WTC11 (cell line): Measurements from ENCODE around the gene SREBF1. TPM values are rescaled to one million over a fixed set of nuclear protein-coding genes. Genes with fewer than 3 reads are reported as not detected.

Experiments used
- ATAC-seq: fragments of 200-7000 bp; cut with Tn5 transposase; 2 replicates; pipeline ENCODE4 v1.10.0; 2021; ENCODE audit warnings: mild to moderate bottlenecking, moderate library complexity
- CTCF ChIA-PET: fragments of 300-600 bp; sonication (Branson Sonifier 250); formaldehyde crosslinking; loops from one replicate; lab custom pipeline; 2021; ENCODE audit warnings: antibody characterized with exemption; lab: Charles Lee
- POLR2A ChIA-PET: fragments of 350-600 bp; sonication (Branson Sonifier 250); formaldehyde crosslinking; loops from one replicate; lab custom pipeline; 2021; ENCODE audit warnings: antibody characterized with exemption; lab: Charles Lee
- DNase-seq: peaks from one replicate; pipeline ENCODE4 v3.0.0; 2021; ENCODE audit warnings: low spot score
- H3K27ac Mint-ChIP-seq: 2 replicates; pipeline ENCODE4 v1.8.0; 2021; ENCODE audit warnings: mixed read lengths
- H3K27me3 Mint-ChIP-seq: 2 replicates; pipeline ENCODE4 v1.8.0; 2021; ENCODE audit warnings: low read depth, mild to moderate bottlenecking, moderate library complexity, mixed read lengths
- H3K36me3 Mint-ChIP-seq: 2 replicates; pipeline ENCODE4 v1.8.0; 2021; ENCODE audit warnings: mixed read lengths
- H3K4me1 Mint-ChIP-seq: 2 replicates; pipeline ENCODE4 v1.8.0; 2022; ENCODE audit warnings: mixed read lengths
- H3K4me3 Mint-ChIP-seq: 2 replicates; pipeline ENCODE4 v1.8.0; 2021; ENCODE audit warnings: mild to moderate bottlenecking, moderate library complexity, mixed read lengths
- H3K9me3 Mint-ChIP-seq: 2 replicates; pipeline ENCODE4 v1.8.0; 2021; ENCODE audit warnings: mixed read lengths
- ATF3 ChIP-seq: sonication (generic); formaldehyde crosslinking; conservative IDR thresholded peaks from 2 replicates; pipeline ENCODE4 v1.8.1; 2022; ENCODE audit warnings: mild to moderate bottlenecking, missing genetic modification reagents
- E2F1 ChIP-seq: sonication (generic); formaldehyde crosslinking; IDR thresholded peaks from 2 replicates; pipeline ENCODE4 v1.8.0; 2022; ENCODE audit warnings: mild to moderate bottlenecking, missing genetic modification reagents
- FOXP1 ChIP-seq: sonication (generic); formaldehyde crosslinking; IDR thresholded peaks from 2 replicates; pipeline ENCODE4 v1.8.0; 2022; ENCODE audit warnings: missing genetic modification reagents, mild to moderate bottlenecking, moderate library complexity, borderline replicate concordance
- GTF2I ChIP-seq: fragments of 250-450 bp; sonication (Bioruptor Pico); conservative IDR thresholded peaks from 2 replicates; pipeline ENCODE4 v1.4.0; 2021; ENCODE audit warnings: mild to moderate bottlenecking
- IRF2 ChIP-seq: sonication (generic); formaldehyde crosslinking; IDR thresholded peaks from 2 replicates; pipeline ENCODE4 v1.8.0; 2022; ENCODE audit warnings: low read depth, missing genetic modification reagents, borderline replicate concordance
- JUN ChIP-seq: sonication (generic); formaldehyde crosslinking; IDR thresholded peaks from 2 replicates; pipeline ENCODE4 v1.8.0; 2023; ENCODE audit warnings: mild to moderate bottlenecking, missing genetic modification reagents
- MLX ChIP-seq: sonication (generic); formaldehyde crosslinking; IDR thresholded peaks from 2 replicates; pipeline ENCODE4 v1.8.1; 2023; ENCODE audit warnings: mild to moderate bottlenecking, missing genetic modification reagents, moderate library complexity
- MYBL2 ChIP-seq: sonication (generic); formaldehyde crosslinking; IDR thresholded peaks from 2 replicates; pipeline ENCODE4 v1.8.1; 2023; ENCODE audit warnings: mild to moderate bottlenecking, moderate library complexity, missing genetic modification reagents
- NR1H2 ChIP-seq: sonication (generic); formaldehyde crosslinking; IDR thresholded peaks from 2 replicates; pipeline ENCODE4 v1.9.0; 2021; ENCODE audit warnings: mild to moderate bottlenecking, moderate library complexity, missing genetic modification reagents
- OVOL2 ChIP-seq: fragments of 250-450 bp; sonication (Bioruptor Pico); IDR thresholded peaks from 2 replicates; pipeline ENCODE4 v1.9.0; 2021; ENCODE audit warnings: mild to moderate bottlenecking, borderline replicate concordance
- PRRX2 ChIP-seq: fragments of 250-450 bp; sonication (Bioruptor Pico); IDR thresholded peaks from 2 replicates; pipeline ENCODE4 v1.8.0; 2021; ENCODE audit warnings: mild to moderate bottlenecking
- RELA ChIP-seq: sonication (generic); formaldehyde crosslinking; IDR thresholded peaks from 2 replicates; pipeline ENCODE4 v1.8.1; 2022; ENCODE audit warnings: missing genetic modification reagents, mild to moderate bottlenecking, borderline replicate concordance
- SMAD3 ChIP-seq: sonication (generic); formaldehyde crosslinking; IDR thresholded peaks from 2 replicates; pipeline ENCODE4 v1.8.0; 2022; ENCODE audit warnings: missing genetic modification reagents, mild to moderate bottlenecking, borderline replicate concordance
- SOX15 ChIP-seq: fragments of 250-450 bp; sonication (Bioruptor Pico); IDR thresholded peaks from 2 replicates; pipeline ENCODE4 v1.9.0; 2021; ENCODE audit warnings: mild to moderate bottlenecking
- SP1 ChIP-seq: sonication (generic); formaldehyde crosslinking; conservative IDR thresholded peaks from 2 replicates; pipeline ENCODE4 v1.8.1; 2022; ENCODE audit warnings: missing genetic modification reagents
- TEAD4 ChIP-seq: sonication (generic); formaldehyde crosslinking; IDR thresholded peaks from 2 replicates; pipeline ENCODE4 v1.8.0; 2022; ENCODE audit warnings: mild to moderate bottlenecking, missing genetic modification reagents
- USF1 ChIP-seq: sonication (generic); formaldehyde crosslinking; IDR thresholded peaks from 2 replicates; pipeline ENCODE4 v1.8.0; 2022; ENCODE audit warnings: mild to moderate bottlenecking, missing genetic modification reagents
- ZBTB43 ChIP-seq: sonication (generic); formaldehyde crosslinking; IDR thresholded peaks from 2 replicates; pipeline ENCODE4 v1.8.1; 2023; ENCODE audit warnings: mild to moderate bottlenecking, missing genetic modification reagents
- ZNF138 ChIP-seq: sonication (generic); formaldehyde crosslinking; conservative IDR thresholded peaks from 2 replicates; pipeline ENCODE4 v1.8.1; 2022; ENCODE audit warnings: mild to moderate bottlenecking, moderate library complexity, missing genetic modification reagents
- ZNF416 ChIP-seq: fragments of 250-450 bp; sonication (Bioruptor Pico); IDR thresholded peaks from 2 replicates; pipeline ENCODE4 v1.9.0; 2021; ENCODE audit warnings: mild to moderate bottlenecking, inconsistent platforms
- total RNA-seq: library from RNA; stranded (reverse); gene quantifications from 3 replicates; pipeline ENCODE4 v1.2.3, GENCODE V29; 2021

Gene SREBF1
- total RNA-seq, 1 experiment from 2014 or later: 93.7 TPM

GRCh38 chr17:17822616-17823015 lies 14.2 kb downstream of the SREBF1 start:
- Mint-ChIP-seq H3K4me3 (no peak overlapping the region), H3K4me1 (peaks cover 74% of the 10 kb centered on the region), H3K27me3 (no peaks in the 10 kb centered on the region), H3K9me3 (no peaks in the 10 kb centered on the region), H3K36me3 (peaks cover 12% of the 10 kb centered on the region), H3K27ac (no peak overlapping the region)
- CTCF ChIA-PET: interaction anchor here (1.2 to 1.5 kb wide), 4 partner anchors 10 to 97 kb away, joined by 4 to 8 read pairs (median 5); partner anchors contain the start of gene SREBF1
- no peak for TF ChIP-seq SOX15 (CRISPR knock-in tag)
- no peak for TF ChIP-seq ZNF138
- TF ChIP-seq ZBTB43 (CRISPR knock-in tag): no peak
- no peak for TF ChIP-seq SMAD3
- no peak for TF ChIP-seq PRRX2 (CRISPR knock-in tag)
- no peak for TF ChIP-seq IRF2 (CRISPR knock-in tag)
- TF ChIP-seq NR1H2 (CRISPR knock-in tag): no peak
- TF ChIP-seq ATF3 (CRISPR knock-in tag): no peak
- no peak for TF ChIP-seq MYBL2
- no peak for TF ChIP-seq ZNF416 (CRISPR knock-in tag)
- DNase-seq (no peak), ATAC-seq (no peak)
- POLR2A ChIA-PET: interaction anchor here (1.5 to 9.4 kb wide), 2 partner anchors 15 to 38 kb away, joined by 3 to 137 read pairs; partner anchors contain the start of gene SREBF1

GRCh38 chr17:17822189-17822588 lies 14.6 kb downstream of the SREBF1 start:
- H3K27me3 Mint-ChIP-seq: no peaks in the 10 kb centered on the region
- POLR2A ChIA-PET: interaction anchor here (9.4 kb wide), 1 partner anchor 15 kb away, joined by 137 read pairs; the partner anchor contains the start of gene SREBF1
- H3K27ac Mint-ChIP-seq: no peak overlapping the region
- H3K36me3 Mint-ChIP-seq: peaks cover 14% of the 10 kb centered on the region
- TF ChIP-seq FOXP1 (CRISPR knock-in tag) (no peak), GTF2I (CRISPR knock-in tag) (no peak)
- peaks cover 74% of the 10 kb centered on the region for H3K4me1 Mint-ChIP-seq
- no peak overlapping the region for H3K4me3 Mint-ChIP-seq
- ATAC-seq (no peak), DNase-seq (no peak)
- H3K9me3 Mint-ChIP-seq: no peaks in the 10 kb centered on the region
- CTCF ChIA-PET: interaction anchor here (1.2 to 1.3 kb wide), 2 partner anchors 9 to 97 kb away, joined by 4 to 5 read pairs; no protein-coding TSS in a partner anchor

- peak overlapping the region; percentile 84; the same call in 1 of the 2 replicates for H3K27ac Mint-ChIP-seq
- no peaks in the 10 kb centered on the region for H3K27me3 Mint-ChIP-seq
- no peak overlapping the region for H3K4me3 Mint-ChIP-seq
- no peak for DNase-seq
- H3K9me3 Mint-ChIP-seq: no peaks in the 10 kb centered on the region
- no peak for TF ChIP-seq USF1 (CRISPR knock-in tag)
- TF ChIP-seq RELA (CRISPR knock-in tag): no peak
- no peak for TF ChIP-seq OVOL2 (CRISPR knock-in tag)
- TF ChIP-seq SP1 (CRISPR knock-in tag): no peak
- no peak for TF ChIP-seq MLX (CRISPR knock-in tag)
- TF ChIP-seq TEAD4 (CRISPR knock-in tag): no peak
- TF ChIP-seq JUN (CRISPR knock-in tag): no peak
- no peak for TF ChIP-seq E2F1 (CRISPR knock-in tag)
- TF ChIP-seq, all 79 proteins: peak for 0
- POLR2A ChIA-PET: interaction anchor here (0.6 to 9.4 kb wide), 2 partner anchors 17 to 48 kb away, joined by 3 to 137 read pairs; partner anchors contain the start of gene SREBF1
- CTCF ChIA-PET: interaction anchor here (0.8 to 1.5 kb wide), 5 partner anchors 9 to 99 kb away, joined by 3 to 12 read pairs (median 4); no protein-coding TSS in a partner anchor
- peaks cover 59% of the 10 kb centered on the region for H3K4me1 Mint-ChIP-seq
- ATAC-seq: no peak
- H3K36me3 Mint-ChIP-seq: peaks cover 22% of the 10 kb centered on the region
Measured at GRCh38 chr17:17820463-17821158, 16.2 kb downstream of the SREBF1 start.
